GM19452 (cell line): Measurements from ENCODE around the gene FLYWCH2.
A peak's percentile ranks its signal among the peaks of the same experiment; 100 is the strongest.

ENCODE experiments used
- ATAC-seq: cut with Tn5 transposase; IDR thresholded peaks from one replicate; pipeline ENCODE4 v1.9.1; 2021; ENCODE audit not compliant: unreplicated experiment

The FLYWCH2 gene

GRCh38 chr16:2882650-2883457 is at the start of gene FLYWCH2:
Gene FLYWCH2, plus strand, starts transcription at chr16:2883215. Its CDS starts 13,235 bp downstream, at chr16:2896450.
- peak; percentile 85 for ATAC-seq

GRCh38 chr16:2833776-2834175 is 49.2 kb upstream of the FLYWCH2 start:
- no peak for ATAC-seq

GRCh38 chr16:2834968-2835367 is 48.0 kb upstream of the FLYWCH2 start:
- ATAC-seq: no peak

- ATAC-seq: no peak
These were observed 47.1 kb upstream of the FLYWCH2 start for GRCh38 chr16:2835638-2836493.

- ATAC-seq: no peak
These were observed 46.1 kb upstream of the FLYWCH2 start for GRCh38 chr16:2836646-2837508.

- no peak for ATAC-seq
These were observed 44.1 kb upstream of the FLYWCH2 start for GRCh38 chr16:2838928-2839327.

- ATAC-seq: no peak
These were observed 43.2 kb upstream of the FLYWCH2 start for GRCh38 chr16:2839650-2840450.

- ATAC-seq: no peak
These were observed 42.1 kb upstream of the FLYWCH2 start for GRCh38 chr16:2840914-2841313.

- ATAC-seq: no peak
These were observed 41.2 kb upstream of the FLYWCH2 start for GRCh38 chr16:2841606-2842339.

- no peak for ATAC-seq
These were observed 40.5 kb upstream of the FLYWCH2 start for GRCh38 chr16:2842340-2843000.

- ATAC-seq: no peak
These were observed 39.5 kb upstream of the FLYWCH2 start for GRCh38 chr16:2843526-2843925.

GRCh38 chr16:2845116-2845515 is 37.9 kb upstream of the FLYWCH2 start:
- ATAC-seq: no peak

GRCh38 chr16:2846511-2847310 is 36.3 kb upstream of the FLYWCH2 start:
- ATAC-seq: no peak

- ATAC-seq: no peak
These were observed 33.9 kb upstream of the FLYWCH2 start for GRCh38 chr16:2848933-2849725.

GRCh38 chr16:2852003-2852730 is 30.8 kb upstream of the FLYWCH2 start:
- ATAC-seq: no peak

GRCh38 chr16:2852731-2853507 is 30.1 kb upstream of the FLYWCH2 start:
- no peak for ATAC-seq
